K562 (cell line): Measurements from ENCODE around the gene PCNX4. TPM values are rescaled to one million over a fixed set of nuclear protein-coding genes. Genes with fewer than 3 reads are reported as not detected.

Experiments
- ATAC-seq: fragments of 200-7000 bp; cut with Tn5 transposase; 3 replicates; pipeline ENCODE4 v1.9.1; 2020; ENCODE audit warnings: moderate library complexity
- BruUV-seq: library from RNA; stranded (reverse); fragments of 400-500 nt; replicated peaks from 2 replicates; lab custom pipeline; 2021; lab: Mats Ljungman, UMichigan
- CTCF ChIA-PET: fragments of 300-600 bp; formaldehyde crosslinking; extraction: SDS; loops from one replicate; lab custom pipeline; 2021; ENCODE audit warnings: low intra/inter-chr PET ratio; lab: Yijun Ruan, JAX
- POLR2A ChIA-PET: fragments of 300-600, 350-650 bp; sonication (Branson Sonifier 250); formaldehyde crosslinking; extraction: SDS; loops from one replicate; lab custom pipeline; 2021; ENCODE audit warnings: antibody characterized with exemption, inconsistent platforms; lab: Yijun Ruan, JAX
- DNase-seq, 4 experiments: peaks; one replicate each; pipeline versions ENCODE4 v3.0.0 to v3.0.0-alpha.2; 2011 to 2018; ENCODE audit warnings: low spot score in 3 of 4, mixed read lengths in 3 of 4; ENCODE audit errors: extremely low read depth in 1 of 4
- FAIRE-seq: peaks from 2 replicates; lab custom pipeline; 2011; peaks lifted over from hg19 to GRCh38; lab: Jason Lieb, UNC
- H2AFZ ChIP-seq: 2 replicates; pipeline ENCODE4 v1.6.0; 2011; ENCODE audit warnings: low read depth, low read length, control low read depth, inconsistent platforms
- H3K27ac ChIP-seq: fragments of 200-600 bp; 3 replicates; pipeline ENCODE4 v1.8.0; 2011; ENCODE audit warnings: low read depth, mild to moderate bottlenecking, control low read depth, inconsistent platforms, low read length, moderate library complexity, mixed read lengths; ENCODE audit errors: extremely low read depth
- H3K27me3 ChIP-seq, 2 experiments: fragments of 300-600 bp in 1 of 2; 2 replicates in 1 of 2; 3 replicates in 1 of 2; pipeline versions ENCODE4 v1.6.0 to v1.8.0; 2011; ENCODE audit warnings: inconsistent platforms in 2 of 2, low read length in 2 of 2, mild to moderate bottlenecking in 1 of 2, mixed read lengths in 1 of 2, moderate library complexity in 1 of 2; ENCODE audit not compliant: control insufficient read depth in 2 of 2, insufficient read depth in 2 of 2
- H3K36me3 ChIP-seq: fragments of 300-600 bp; 3 replicates; pipeline ENCODE4 v1.8.0; 2011; ENCODE audit warnings: mild to moderate bottlenecking, low read length, inconsistent platforms; ENCODE audit not compliant: control insufficient read depth, insufficient read depth
- H3K4me1 ChIP-seq, 2 experiments: fragments of 200-600 bp in 1 of 2; replicated peaks in 1 of 2; 2 replicates in 1 of 2; 3 replicates in 1 of 2; pipeline versions ENCODE4 v1.5.1 to v1.8.0; 2011; ENCODE audit warnings: inconsistent platforms in 2 of 2, low read length in 2 of 2, mild to moderate bottlenecking in 1 of 2, mixed read lengths in 1 of 2, moderate library complexity in 1 of 2; ENCODE audit not compliant: control insufficient read depth in 2 of 2, insufficient read depth in 2 of 2
- H3K4me2 ChIP-seq: 2 replicates; pipeline ENCODE4 v1.6.1; 2011; ENCODE audit warnings: low read length, control low read depth, inconsistent platforms, mixed read lengths; ENCODE audit not compliant: insufficient read depth
- H3K4me3 ChIP-seq: fragments of 200-600 bp; sonication (generic), shearing (Covaris generic); 2 replicates; pipeline ENCODE4 v1.5.1; 2016; ENCODE audit warnings: control low read depth, inconsistent platforms
- H3K79me2 ChIP-seq: fragments of 200-600 bp; 3 replicates; pipeline ENCODE4 v1.8.0; 2011; ENCODE audit warnings: low read length, inconsistent platforms; ENCODE audit not compliant: control insufficient read depth, insufficient read depth
- H3K9ac ChIP-seq, 2 experiments: 2 replicates each; pipeline versions ENCODE4 v1.6.0 to v1.6.1; 2011; ENCODE audit warnings: low read depth in 2 of 2, low read length in 2 of 2, control low read depth in 1 of 2, inconsistent platforms in 1 of 2, mild to moderate bottlenecking in 1 of 2, mixed read lengths in 1 of 2; ENCODE audit not compliant: insufficient read depth in 1 of 2
- H3K9me1 ChIP-seq: one replicate; pipeline ENCODE4 v1.6.0; 2011; ENCODE audit warnings: inconsistent platforms, mild to moderate bottlenecking, low read length, moderate library complexity; ENCODE audit not compliant: control insufficient read depth, insufficient read depth
- H3K9me3 ChIP-seq: replicated peaks from 2 replicates; pipeline ENCODE4 v1.5.1; 2011; ENCODE audit warnings: low read depth, low read length, inconsistent platforms; ENCODE audit not compliant: control insufficient read depth, insufficient read depth
- H4K20me1 ChIP-seq: replicated peaks from 2 replicates; pipeline ENCODE4 v1.6.1; 2011; ENCODE audit warnings: low read length, inconsistent platforms, mixed read lengths; ENCODE audit not compliant: control insufficient read depth, insufficient read depth
- EHMT2 ChIP-seq: fragments of 450-650 bp; IDR thresholded peaks from 2 replicates; pipeline ENCODE4 v1.6.1; 2018; ENCODE audit warnings: antibody characterized with exemption
- GABPB1 ChIP-seq: sonication (generic); formaldehyde crosslinking; IDR thresholded peaks from 2 replicates; pipeline ENCODE4 v1.8.0; 2022; ENCODE audit warnings: mild to moderate bottlenecking, missing genetic modification reagents
- HDAC2 ChIP-seq: fragments of 450-650 bp; IDR thresholded peaks from 2 replicates; pipeline ENCODE4 v1.6.1; 2016; ENCODE audit warnings: mild to moderate bottlenecking
- MCM5 ChIP-seq: fragments of 450-650 bp; IDR thresholded peaks from 2 replicates; pipeline ENCODE4 v1.6.1; 2016; ENCODE audit warnings: low read depth
- PHF8 ChIP-seq: fragments of 200-600 bp; sonication (generic); IDR thresholded peaks from 2 replicates; pipeline ENCODE4 v1.6.1; 2012; ENCODE audit warnings: mixed run types, mild to moderate bottlenecking, inconsistent platforms, low read length, moderate library complexity, borderline replicate concordance
- RBM14 ChIP-seq: fragments of 200-400 bp; formaldehyde crosslinking; IDR thresholded peaks from 2 replicates; pipeline ENCODE4 v1.6.1; 2018; ENCODE audit warnings: low read depth, mild to moderate bottlenecking, low read length, moderate library complexity, borderline replicate concordance; ENCODE audit not compliant: insufficient read depth
- RREB1 ChIP-seq: fragments of 250-450 bp; sonication (Bioruptor Pico); IDR thresholded peaks from 2 replicates; pipeline ENCODE4 v1.4.0; 2020
- TAF15 ChIP-seq: fragments of 200-400 bp; formaldehyde crosslinking; IDR thresholded peaks from 2 replicates; pipeline ENCODE4 v1.6.1; 2017; ENCODE audit warnings: mild to moderate bottlenecking, low read depth, low read length, moderate library complexity
- TSHZ1 ChIP-seq: fragments of 250-450 bp; sonication (Bioruptor Pico); IDR thresholded peaks from 2 replicates; pipeline ENCODE4 v1.4.0; 2020; ENCODE audit warnings: mild to moderate bottlenecking, moderate library complexity
- ZNF780A ChIP-seq: fragments of 250-450 bp; sonication (Bioruptor Pico); IDR thresholded peaks from 2 replicates; pipeline ENCODE4 v1.5.0; 2021; ENCODE audit warnings: mild to moderate bottlenecking
- WGBS: fragments of 100-300 bp; shearing (Covaris generic); methylation state at CpG from one replicate; pipeline ENCODE4 v1.1.6; 2016; ENCODE audit warnings: low coverage, mixed read lengths; ENCODE audit not compliant: insufficient coverage; ENCODE audit errors: missing lambda C conversion rate; 5-methylcytosine and 5-hydroxymethylcytosine counted together
- in situ Hi-C: fragments of 300-500 bp; cut with MboI; formaldehyde crosslinking; loops from 4 replicates; pipeline ENCODE4 v1.15.0; 2018; ENCODE audit warnings: inconsistent platforms, mixed read lengths
- intact Hi-C: fragments of 100-400 bp; cut with micrococcal nuclease; formaldehyde crosslinking; loops from 2 replicates; pipeline ENCODE4 v1.14.2; 2022
- polyA plus RNA-seq, 8 experiments: library from polyadenylated mRNA; depleted of rRNA in 4 of 8; stranded (reverse) in 5 of 8; unstranded in 3 of 8; fragments of >200 nt; fragmentation: Nextera tagmentation in 2 of 8; fragmentation: Illumina TruSeq in 1 of 8; extraction: Ambion mirVana in 2 of 8; extraction: Trizol in 1 of 8; gene quantifications; 2 replicates each; pipeline versions ENCODE4 v1.2.1 to v1.2.3, GENCODE V29; 2011 to 2014; ENCODE audit warnings: inconsistent platforms in 1 of 8, missing spikeins in 1 of 8
- total RNA-seq, 7 experiments: library from RNA; depleted of rRNA in 6 of 7; stranded (reverse); fragments of >200 nt in 6 of 7; fragmentation: Illumina TruSeq in 2 of 7; extraction: Trizol in 2 of 7; gene quantifications; 2 replicates each; pipeline versions ENCODE4 v1.2.1 to v1.2.3, GENCODE V29; 2011 to 2021; ENCODE audit warnings: low replicate concordance in 1 of 7

Gene PCNX4
- total and polyA plus RNA-seq, 9 of the 15 experiments (the other 6 are each of a cell fraction or from before 2014, with no cell fraction given): 10.0 to 41.2 (median 22.4) TPM

- no peak for TF ChIP-seq RREB1 (CRISPR knock-in tag)
- TF ChIP-seq ZNF780A (CRISPR knock-in tag): no peak
These were observed 72.6 kb downstream of the PCNX4 start (continued) for GRCh38 chr14:60164404-60164711.

GRCh38 chr14:60164712-60165546 lies 73.2 kb downstream of the PCNX4 start, which contains the start of gene DHRS7:
Gene DHRS7, minus strand, starts transcription at chr14:60165398. Its CDS starts 89 bp downstream, at chr14:60165309.
- H3K4me2 ChIP-seq: peak within 1 kb of the TSS; percentile 92
- in situ Hi-C loops: loop anchor here (10.0 kb wide), 2 partner anchors 100 to 200 kb away; no protein-coding TSS in a partner anchor
- H3K27me3 ChIP-seq: no peaks in the 10 kb centered on the region
- H3K36me3 ChIP-seq: no peaks in the 10 kb centered on the region
- H3K79me2 ChIP-seq: peaks cover 5% of the 10 kb centered on the region
- no peaks in the 10 kb centered on the region for H3K9me1 ChIP-seq
- FAIRE-seq: peak; percentile 51
- peak within 1 kb of the TSS; percentile 74 for H3K4me3 ChIP-seq
- H3K27ac ChIP-seq: peak within 1 kb of the TSS; percentile 75
- H3K4me1 ChIP-seq: peaks cover 0 to 9% of the 10 kb centered on the region in 2 experiments; a peak in 2 of 5 replicates
- peak within 1 kb of the TSS; percentile 97 for H2AFZ ChIP-seq
- no peaks in the 10 kb centered on the region for H4K20me1 ChIP-seq
- under 1% methylated on average over 44 of the region's 68 CpGs for WGBS
- no peaks in the 10 kb centered on the region for H3K9me3 ChIP-seq
- DNase-seq: peak; percentile 56 to 83 (median 72)
- intact Hi-C loops: loop anchor here (1.0 to 5.0 kb wide), 4 partner anchors 72 to 533 kb away; no protein-coding TSS in a partner anchor
- ATAC-seq: peak; percentile 99
- ChIA-PET CTCF (no interaction called here), POLR2A (interaction anchor here (0.7 to 1.3 kb wide), 2 partner anchors 10 to 12 kb away, joined by 3 to 4 read pairs; no protein-coding TSS in a partner anchor)
- BruUV-seq: TSS peak; percentile 66
- peak within 1 kb of the TSS; percentile 83 to 95 for H3K9ac ChIP-seq
- no peak for TF ChIP-seq EHMT2
- no peak for TF ChIP-seq RBM14
- no peak for TF ChIP-seq TAF15
- peak; percentile 50; the same call in 1 of the 2 replicates for TF ChIP-seq GABPB1
- no peak for TF ChIP-seq MCM5
- TF ChIP-seq HDAC2: no peak
- TF ChIP-seq PHF8: peak; percentile 73; the same call in 1 of the 2 replicates
- no peak for TF ChIP-seq TSHZ1 (CRISPR knock-in tag)
